IMR-90 (cell line): ENCODE results near the gene NFASC. TPM values are rescaled to one million over a fixed set of nuclear protein-coding genes. Genes with fewer than 3 reads are reported as not detected.

Source experiments
- ATAC-seq: fragments of 200-7000 bp; cut with Tn5 transposase; 2 replicates; pipeline ENCODE4 v1.9.1; 2020; ENCODE audit warnings: low read depth, mild to moderate bottlenecking, moderate library complexity
- BruUV-seq: library from RNA; stranded (reverse); fragments of 400-500 nt; replicated peaks from 2 replicates; lab custom pipeline; 2021; lab: Mats Ljungman, UMichigan
- CTCF ChIA-PET: fragments of 300-600 bp; formaldehyde crosslinking; extraction: SDS; loops from one replicate; lab custom pipeline; 2021; ENCODE audit warnings: antibody characterized with exemption; lab: Yijun Ruan, JAX
- POLR2A ChIA-PET: fragments of 300-600 bp; sonication (Branson Sonifier 250); formaldehyde crosslinking; loops from one replicate; lab custom pipeline; 2022; ENCODE audit warnings: antibody characterized with exemption; ENCODE audit not compliant: unreplicated experiment; lab: Charles Lee
- DNase-seq: peaks from one replicate; pipeline ENCODE4 v3.0.0; 2013
- H2AFZ ChIP-seq: replicated peaks from 2 replicates; pipeline ENCODE3; 2013; ENCODE audit warnings: low read length, mild to moderate bottlenecking; ENCODE audit not compliant: poor library complexity
- H2AK5ac ChIP-seq: 2 replicates; pipeline ENCODE4 v1.6.1; 2013; ENCODE audit warnings: low read depth, low read length, inconsistent platforms
- H2AK9ac ChIP-seq: replicated peaks from 2 replicates; pipeline ENCODE3; 2013; ENCODE audit warnings: mild to moderate bottlenecking, low read depth, low read length, moderate library complexity; ENCODE audit not compliant: poor library complexity
- H2BK120ac ChIP-seq: 2 replicates; pipeline ENCODE4 v1.6.1; 2013; ENCODE audit warnings: low read depth, low read length, inconsistent platforms
- H2BK15ac ChIP-seq: 3 replicates; pipeline ENCODE4 v1.6.1; 2013; ENCODE audit warnings: low read depth, low read length, inconsistent platforms
- H2BK20ac ChIP-seq: 2 replicates; pipeline ENCODE4 v1.6.1; 2013; ENCODE audit warnings: low read depth, mild to moderate bottlenecking, inconsistent platforms, low read length, moderate library complexity
- H2BK5ac ChIP-seq: 2 replicates; pipeline ENCODE4 v1.6.1; 2013; ENCODE audit warnings: mild to moderate bottlenecking, low read depth, low read length, inconsistent platforms; ENCODE audit not compliant: poor library complexity, severe bottlenecking
- H3K14ac ChIP-seq: replicated peaks from 2 replicates; pipeline ENCODE4 v1.6.1; 2013; ENCODE audit warnings: low read depth, low read length, inconsistent platforms
- H3K18ac ChIP-seq: 2 replicates; pipeline ENCODE4 v1.6.1; 2013; ENCODE audit warnings: low read depth, low read length, control low read depth
- H3K23ac ChIP-seq: 2 replicates; pipeline ENCODE4 v1.6.1; 2013; ENCODE audit warnings: low read depth, low read length, inconsistent platforms
- H3K27ac ChIP-seq: 2 replicates; pipeline ENCODE4 v1.5.1; 2013; ENCODE audit warnings: mild to moderate bottlenecking, control low read depth, low read length; ENCODE audit not compliant: insufficient read depth
- H3K27me3 ChIP-seq: 2 replicates; pipeline ENCODE4 v1.6.1; 2013; ENCODE audit warnings: low read length; ENCODE audit not compliant: control insufficient read depth, insufficient read depth
- H3K36me3 ChIP-seq: 2 replicates; pipeline ENCODE4 v1.6.1; 2013; ENCODE audit warnings: low read length, mixed read lengths; ENCODE audit not compliant: control insufficient read depth, insufficient read depth
- H3K4ac ChIP-seq: 2 replicates; pipeline ENCODE4 v1.6.1; 2013; ENCODE audit warnings: low read depth, low read length, inconsistent platforms
- H3K4me1 ChIP-seq: 2 replicates; pipeline ENCODE4 v1.6.1; 2013; ENCODE audit warnings: low read length, mixed read lengths; ENCODE audit not compliant: control insufficient read depth, insufficient read depth
- H3K4me2 ChIP-seq: 2 replicates; pipeline ENCODE4 v1.6.1; 2013; ENCODE audit warnings: low read depth, mild to moderate bottlenecking, control low read depth, low read length, moderate library complexity
- H3K4me3 ChIP-seq: 2 replicates; pipeline ENCODE4 v1.5.1; 2013; ENCODE audit warnings: low read depth, mild to moderate bottlenecking, control low read depth, low read length, moderate library complexity; ENCODE audit not compliant: insufficient read depth
- H3K56ac ChIP-seq: 2 replicates; pipeline ENCODE4 v1.6.1; 2013; ENCODE audit warnings: low read length, inconsistent platforms; ENCODE audit not compliant: insufficient read depth; ENCODE audit errors: extremely low read depth
- H3K79me1 ChIP-seq, 2 experiments: 2 replicates each; pipeline ENCODE4 v1.6.1; 2013; ENCODE audit warnings: low read length in 2 of 2, inconsistent platforms in 1 of 2, low read depth in 1 of 2
- H3K9ac ChIP-seq: 2 replicates; pipeline ENCODE4 v1.6.1; 2013; ENCODE audit warnings: low read depth, low read length, control low read depth
- H3K9me1 ChIP-seq: 2 replicates; pipeline ENCODE4 v1.6.1; 2013; ENCODE audit warnings: low read length, inconsistent platforms; ENCODE audit not compliant: insufficient read depth
- H3K9me3 ChIP-seq: 2 replicates; pipeline ENCODE4 v1.6.1; 2013; ENCODE audit warnings: low read length; ENCODE audit not compliant: control insufficient read depth, insufficient read depth
- H4K20me1 ChIP-seq: 2 replicates; pipeline ENCODE4 v1.6.1; 2013; ENCODE audit warnings: low read length, inconsistent platforms; ENCODE audit not compliant: insufficient read depth
- H4K5ac ChIP-seq: 2 replicates; pipeline ENCODE4 v1.6.1; 2013; ENCODE audit warnings: mild to moderate bottlenecking, low read depth, low read length, control low read depth
- H4K8ac ChIP-seq, 2 experiments: 2 replicates each; pipeline ENCODE4 v1.6.1; 2013; ENCODE audit warnings: low read depth in 2 of 2, low read length in 2 of 2, control low read depth in 1 of 2, inconsistent platforms in 1 of 2
- H4K91ac ChIP-seq: 2 replicates; pipeline ENCODE4 v1.6.1; 2013; ENCODE audit warnings: low read depth, low read length, inconsistent platforms; ENCODE audit not compliant: insufficient read depth
- BHLHE40 ChIP-seq: fragments of 150-350 bp; IDR thresholded peaks from 2 replicates; pipeline ENCODE4 v1.6.1; 2016; ENCODE audit warnings: mild to moderate bottlenecking, low read depth, low read length
- CEBPB ChIP-seq: IDR thresholded peaks from 2 replicates; pipeline ENCODE4 v1.6.1; 2012; ENCODE audit warnings: low read depth, low read length, improper control_type of control experiment
- CHD1 ChIP-seq: IDR thresholded peaks from 2 replicates; pipeline ENCODE4 v1.6.1; 2012; ENCODE audit warnings: low read depth, low read length, improper control_type of control experiment
- FOS ChIP-seq: fragments of 150-350 bp; IDR thresholded peaks from 2 replicates; pipeline ENCODE4 v1.6.1; 2016; ENCODE audit warnings: low read depth, low read length
- MAFK ChIP-seq: IDR thresholded peaks from 2 replicates; pipeline ENCODE4 v1.6.1; 2012; ENCODE audit warnings: low read depth, low read length, improper control_type of control experiment
- MAZ ChIP-seq: IDR thresholded peaks from 2 replicates; pipeline ENCODE4 v1.6.1; 2012; ENCODE audit warnings: low read depth, mild to moderate bottlenecking, low read length, improper control_type of control experiment, moderate library complexity, borderline replicate concordance
- MXI1 ChIP-seq: IDR thresholded peaks from 2 replicates; pipeline ENCODE4 v1.6.1; 2012; ENCODE audit warnings: low read depth, mild to moderate bottlenecking, low read length, moderate library complexity, borderline replicate concordance
- NFE2L2 ChIP-seq: fragments of 150-350 bp; IDR thresholded peaks from 2 replicates; pipeline ENCODE4 v1.6.1; 2016; ENCODE audit warnings: low read depth, mild to moderate bottlenecking, low read length
- POLR2A ChIP-seq: IDR thresholded peaks from 2 replicates; pipeline ENCODE4 v1.6.1; 2012; ENCODE audit warnings: mild to moderate bottlenecking, low read depth, low read length
- RAD21 ChIP-seq: IDR thresholded peaks from 2 replicates; pipeline ENCODE4 v1.6.1; 2012; ENCODE audit warnings: low read length, improper control_type of control experiment
- RCOR1 ChIP-seq: IDR thresholded peaks from 2 replicates; pipeline ENCODE4 v1.6.1; 2012; ENCODE audit warnings: mild to moderate bottlenecking, low read length, improper control_type of control experiment; ENCODE audit not compliant: insufficient replicate concordance
- RFX5 ChIP-seq: IDR thresholded peaks from 2 replicates; pipeline ENCODE4 v1.8.0; 2012; ENCODE audit warnings: low read depth, mild to moderate bottlenecking, low read length, moderate library complexity
- SMC3 ChIP-seq: fragments of 150-350 bp; IDR thresholded peaks from 2 replicates; pipeline ENCODE4 v1.6.1; 2016; ENCODE audit warnings: low read depth, mild to moderate bottlenecking, antibody characterized with exemption, low read length, moderate library complexity
- WGBS, 2 experiments: methylation state at CpG; one replicate each; pipeline versions ENCODE4 v1.1.5 to v1.1.7; 2013; ENCODE audit warnings: missing lambda C conversion rate in 2 of 2; ENCODE audit not compliant: insufficient read length in 1 of 2; ENCODE audit errors: extremely low coverage in 2 of 2; 5-methylcytosine and 5-hydroxymethylcytosine counted together
- dilution Hi-C: fragments of 300-500 bp; cut with HindIII; formaldehyde crosslinking; loops from one replicate; pipeline ENCODE4 v1.14.3; 2018; ENCODE audit warnings: low sequenced_read_pairs; ENCODE audit not compliant: unreplicated experiment
- in situ Hi-C: fragments of 300-500 bp; cut with MboI; formaldehyde crosslinking; loops from 3 replicates; pipeline ENCODE4 v1.14.3; 2019; ENCODE audit warnings: low sequenced_read_pairs, inconsistent platforms, mixed read lengths
- intact Hi-C: fragments of 100-400 bp; cut with micrococcal nuclease; formaldehyde crosslinking; loops from 2 replicates; pipeline ENCODE4 v1.10.0; 2022
- polyA plus RNA-seq, 3 experiments: library from polyadenylated mRNA; depleted of rRNA; stranded (reverse); fragments of >200 nt; gene quantifications; 2 replicates each; pipeline ENCODE4 v1.2.3, GENCODE V29; 2012; ENCODE audit warnings: low replicate concordance in 1 of 3
- total RNA-seq: library from RNA; depleted of rRNA; stranded (reverse); fragments of >200 nt; gene quantifications from 2 replicates; pipeline ENCODE4 v1.2.3, GENCODE V29; 2012
- TF ChIP-seq, protein P1 (sequence below): conservative IDR thresholded peaks from 2 replicates; pipeline ENCODE4 v1.5.1; 2012; ENCODE audit warnings: mild to moderate bottlenecking, low read depth, low read length, improper control_type of control experiment
- TF ChIP-seq, protein P2 (sequence below): fragments of 150-350 bp; IDR thresholded peaks from 2 replicates; pipeline ENCODE4 v1.6.1; 2017; ENCODE audit warnings: mild to moderate bottlenecking, antibody characterized with exemption, low read length, low read depth
- TF ChIP-seq, protein P3 (sequence below): fragments of 150-350 bp; IDR thresholded peaks from 2 replicates; pipeline ENCODE4 v1.6.1; 2016; ENCODE audit warnings: low read depth, mild to moderate bottlenecking, low read length, moderate library complexity, borderline replicate concordance

Gene NFASC
- total and polyA plus RNA-seq, 2 of the 4 experiments (the other 2 are of a cell fraction), result 0.18 to 0.79 TPM

DNA sequence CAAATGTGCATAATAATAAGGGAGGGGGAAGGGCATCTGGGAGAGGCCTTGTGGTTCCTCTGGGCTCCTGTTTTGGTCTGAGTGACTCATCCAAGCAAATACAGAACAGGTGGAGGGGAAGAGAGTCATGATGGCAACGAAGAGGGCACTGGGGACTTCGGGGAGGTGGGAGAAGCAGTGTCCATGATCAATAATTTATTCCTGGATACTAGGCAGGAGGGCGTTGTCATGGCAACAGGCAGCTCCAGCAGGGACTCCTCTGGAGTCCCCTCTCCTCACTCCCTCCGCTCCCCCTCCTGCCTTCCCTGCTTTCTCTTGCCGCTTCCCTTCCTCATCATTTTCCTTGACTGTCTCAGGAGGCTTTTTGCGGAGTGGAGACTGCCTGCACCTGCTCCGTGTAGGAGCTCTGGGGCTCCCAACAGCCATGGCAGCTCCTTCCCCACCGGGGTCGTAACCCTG, 12.3 kb upstream of the NFASC start:
- WGBS, 2 experiments, result 25% methylated on average over 4 of the region's 9 CpGs; no CpG with 5 or more reads in 1 of the 2 experiments
- TF ChIP-seq MXI1, result no peak
- no peak for TF ChIP-seq SMC3
- TF ChIP-seq FOS, result no peak
- TF ChIP-seq, protein P1, sequence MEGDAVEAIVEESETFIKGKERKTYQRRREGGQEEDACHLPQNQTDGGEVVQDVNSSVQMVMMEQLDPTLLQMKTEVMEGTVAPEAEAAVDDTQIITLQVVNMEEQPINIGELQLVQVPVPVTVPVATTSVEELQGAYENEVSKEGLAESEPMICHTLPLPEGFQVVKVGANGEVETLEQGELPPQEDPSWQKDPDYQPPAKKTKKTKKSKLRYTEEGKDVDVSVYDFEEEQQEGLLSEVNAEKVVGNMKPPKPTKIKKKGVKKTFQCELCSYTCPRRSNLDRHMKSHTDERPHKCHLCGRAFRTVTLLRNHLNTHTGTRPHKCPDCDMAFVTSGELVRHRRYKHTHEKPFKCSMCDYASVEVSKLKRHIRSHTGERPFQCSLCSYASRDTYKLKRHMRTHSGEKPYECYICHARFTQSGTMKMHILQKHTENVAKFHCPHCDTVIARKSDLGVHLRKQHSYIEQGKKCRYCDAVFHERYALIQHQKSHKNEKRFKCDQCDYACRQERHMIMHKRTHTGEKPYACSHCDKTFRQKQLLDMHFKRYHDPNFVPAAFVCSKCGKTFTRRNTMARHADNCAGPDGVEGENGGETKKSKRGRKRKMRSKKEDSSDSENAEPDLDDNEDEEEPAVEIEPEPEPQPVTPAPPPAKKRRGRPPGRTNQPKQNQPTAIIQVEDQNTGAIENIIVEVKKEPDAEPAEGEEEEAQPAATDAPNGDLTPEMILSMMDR, result no peak
- TF ChIP-seq POLR2A, result no peak
- TF ChIP-seq RCOR1, result no peak
- no peak for TF ChIP-seq RFX5
- no peak for TF ChIP-seq MAZ
- TF ChIP-seq CEBPB, result no peak
- no peak for TF ChIP-seq NFE2L2
- TF ChIP-seq, protein P2, sequence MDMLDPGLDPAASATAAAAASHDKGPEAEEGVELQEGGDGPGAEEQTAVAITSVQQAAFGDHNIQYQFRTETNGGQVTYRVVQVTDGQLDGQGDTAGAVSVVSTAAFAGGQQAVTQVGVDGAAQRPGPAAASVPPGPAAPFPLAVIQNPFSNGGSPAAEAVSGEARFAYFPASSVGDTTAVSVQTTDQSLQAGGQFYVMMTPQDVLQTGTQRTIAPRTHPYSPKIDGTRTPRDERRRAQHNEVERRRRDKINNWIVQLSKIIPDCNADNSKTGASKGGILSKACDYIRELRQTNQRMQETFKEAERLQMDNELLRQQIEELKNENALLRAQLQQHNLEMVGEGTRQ, result no peak
- no peak for TF ChIP-seq CHD1
- TF ChIP-seq MAFK, result no peak
- no peak for TF ChIP-seq RAD21
- TF ChIP-seq, protein P3, sequence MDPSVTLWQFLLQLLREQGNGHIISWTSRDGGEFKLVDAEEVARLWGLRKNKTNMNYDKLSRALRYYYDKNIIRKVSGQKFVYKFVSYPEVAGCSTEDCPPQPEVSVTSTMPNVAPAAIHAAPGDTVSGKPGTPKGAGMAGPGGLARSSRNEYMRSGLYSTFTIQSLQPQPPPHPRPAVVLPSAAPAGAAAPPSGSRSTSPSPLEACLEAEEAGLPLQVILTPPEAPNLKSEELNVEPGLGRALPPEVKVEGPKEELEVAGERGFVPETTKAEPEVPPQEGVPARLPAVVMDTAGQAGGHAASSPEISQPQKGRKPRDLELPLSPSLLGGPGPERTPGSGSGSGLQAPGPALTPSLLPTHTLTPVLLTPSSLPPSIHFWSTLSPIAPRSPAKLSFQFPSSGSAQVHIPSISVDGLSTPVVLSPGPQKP, result no peak
- TF ChIP-seq BHLHE40, result no peak
- peaks cover 1% of the 10 kb centered on the region; the same call in 1 of the 2 replicates for H3K27me3 ChIP-seq
- H3K4ac ChIP-seq, result no peak overlapping the region
- H2BK15ac ChIP-seq, result no peak overlapping the region
- no peaks in the 10 kb centered on the region for H3K36me3 ChIP-seq
- DNase-seq (no peak), ATAC-seq (no peak)
- no peak overlapping the region for H3K56ac ChIP-seq
- no peaks in the 10 kb centered on the region for H3K4me1 ChIP-seq
- BruUV-seq, result no TSS peak
- dilution Hi-C loops, result no loop called here
- H3K9me3 ChIP-seq, result no peaks in the 10 kb centered on the region
- H3K9ac ChIP-seq, result no peak overlapping the region
- H2AK5ac ChIP-seq, result no peak overlapping the region
- ChIA-PET CTCF (no interaction called here), POLR2A (no interaction called here)
- H2BK120ac ChIP-seq, result no peak overlapping the region
- no peaks in the 10 kb centered on the region for H3K9me1 ChIP-seq
- no peak overlapping the region for H2BK20ac ChIP-seq
- no peak overlapping the region for H3K18ac ChIP-seq
- H3K79me1 ChIP-seq, result no peaks in the 10 kb centered on the region
- no peak overlapping the region for H2BK5ac ChIP-seq
- no peak overlapping the region for H3K23ac ChIP-seq
- no peaks in the 10 kb centered on the region for H4K20me1 ChIP-seq
- no peak overlapping the region for H4K91ac ChIP-seq
- in situ Hi-C loops, result no loop called here
- H4K8ac ChIP-seq, result no peak overlapping the region
- no peak overlapping the region for H3K27ac ChIP-seq
- H2AFZ ChIP-seq, result no peak overlapping the region
- no peak overlapping the region for H3K4me2 ChIP-seq
- H3K14ac ChIP-seq, result no peak overlapping the region
- no peak overlapping the region for H3K4me3 ChIP-seq
- intact Hi-C loops, result no loop called here
- no peak overlapping the region for H4K5ac ChIP-seq
- no peak overlapping the region for H2AK9ac ChIP-seq
